Measurements from ENCODE around the gene ELF5.

ELF5 gene

DNA sequence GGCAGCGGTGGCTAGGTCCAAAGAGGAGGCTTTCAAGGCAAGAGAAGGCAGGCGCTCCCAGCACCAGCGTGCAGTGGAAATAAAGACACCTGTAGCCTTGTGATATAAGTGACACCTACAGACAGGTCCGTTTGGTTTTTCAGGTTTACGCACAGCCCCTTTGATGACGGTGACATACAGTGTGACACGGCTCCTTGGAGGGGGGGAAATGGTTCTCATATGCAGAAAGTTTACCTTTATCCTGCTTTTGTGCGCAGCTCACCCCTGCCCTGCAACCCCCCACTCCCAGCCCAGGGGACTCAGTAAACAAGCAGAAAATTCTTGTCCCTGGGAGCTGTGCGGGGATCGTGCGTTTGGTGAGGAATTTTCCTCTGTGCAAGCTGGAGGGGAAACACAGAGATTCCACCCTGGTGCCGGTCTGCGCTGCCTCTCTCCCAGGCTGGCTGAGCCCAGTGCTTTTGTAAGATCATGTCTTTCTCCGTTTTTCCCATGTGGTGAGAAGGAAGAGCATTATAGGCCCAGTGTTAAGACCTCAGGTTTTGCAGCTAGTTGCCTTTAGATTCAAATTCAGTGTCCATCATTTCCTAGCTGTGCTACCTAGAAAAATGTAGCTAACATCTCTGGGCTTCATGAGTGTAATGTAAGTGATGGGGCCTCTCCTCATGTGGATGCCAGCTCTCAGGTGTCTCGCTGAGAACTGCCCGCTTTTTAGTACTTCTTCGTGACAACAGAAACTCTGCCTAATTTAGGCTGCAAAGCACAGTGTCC lies at the start of gene ELF5:
Gene ELF5 (minus strand): TSS at position 113 of the 768 bp plus-strand sequence. CDS start 8,045 bp downstream, outside the sequence.
- DNase-seq: no peak

DNA sequence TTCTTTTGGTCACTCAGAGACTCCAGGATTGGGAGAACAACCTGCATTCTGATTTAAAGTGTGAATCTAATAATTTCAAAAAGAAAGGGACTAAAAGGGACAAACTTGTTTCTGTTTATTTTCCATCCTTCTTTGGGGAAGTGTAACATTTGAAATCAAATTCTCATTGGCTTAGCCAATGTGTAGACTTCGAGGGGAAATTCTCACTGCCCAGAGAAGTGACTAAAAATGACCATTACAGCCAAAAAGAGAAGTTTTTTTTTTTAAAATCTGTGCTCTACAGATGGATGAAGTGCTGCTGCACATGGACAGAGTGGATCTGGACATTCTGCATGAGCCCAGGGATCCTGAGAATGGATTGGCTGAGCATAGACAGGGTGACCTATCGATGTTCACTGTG lies 49.4 kb upstream of the ELF5 start:
- no peak for DNase-seq

DNA sequence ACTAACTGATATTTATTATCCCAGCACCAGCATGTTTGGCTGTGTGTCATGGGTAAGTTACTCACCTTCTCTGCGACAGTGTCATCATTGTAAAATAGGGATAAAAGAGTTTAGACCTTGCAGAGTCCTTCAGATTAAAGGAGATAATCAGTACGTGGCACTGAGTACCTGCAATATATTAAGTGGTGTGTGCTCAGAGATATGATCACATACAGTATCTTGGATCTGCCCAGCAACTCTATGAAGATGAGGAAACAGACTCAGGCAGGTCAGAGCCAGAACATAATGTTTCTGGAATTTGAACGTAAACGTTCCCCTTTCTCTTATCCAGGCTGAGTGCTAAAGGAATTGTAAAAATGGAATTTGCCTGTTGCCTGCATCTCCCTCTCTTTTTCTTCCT lies 46.9 kb upstream of the ELF5 start:
- DNase-seq: no peak

DNA sequence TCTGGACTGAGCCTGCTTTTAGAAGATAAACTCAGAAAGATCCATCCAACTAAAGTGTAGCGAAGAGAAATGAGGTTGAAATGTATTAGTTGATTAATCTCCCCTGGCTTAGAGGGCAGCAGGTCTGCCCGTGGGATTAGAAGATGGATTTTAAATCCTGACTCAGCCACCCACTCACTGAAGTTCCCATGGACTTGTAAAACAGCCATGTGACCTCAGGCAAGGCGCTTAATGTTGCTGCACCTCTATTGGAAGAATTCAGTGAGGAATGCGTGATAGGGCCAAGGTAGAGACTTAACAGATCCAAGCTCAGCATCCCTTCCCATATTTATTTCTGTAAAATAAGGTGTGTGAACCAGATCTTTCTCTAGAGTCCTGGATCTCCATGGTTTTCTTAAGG lies 45.1 kb upstream of the ELF5 start:
- no peak for DNase-seq

DNA sequence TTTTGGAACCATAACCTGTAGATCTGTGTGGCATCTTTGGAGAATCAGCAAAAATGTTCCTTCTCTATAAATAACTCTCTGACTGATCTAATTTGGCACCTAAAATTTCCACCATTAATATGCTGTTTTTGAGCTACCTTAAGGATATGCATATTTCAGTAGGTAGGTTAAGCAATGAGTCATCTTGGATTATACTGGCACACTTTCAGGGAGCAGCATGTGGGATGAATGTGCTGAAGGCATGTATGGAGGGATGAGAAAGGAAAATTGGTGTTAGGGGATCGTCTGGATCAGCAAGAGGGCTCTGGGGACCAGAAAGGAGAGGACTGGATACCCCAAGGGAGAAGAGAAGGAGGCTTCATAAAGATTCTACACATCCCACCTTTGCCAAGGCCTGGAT lies 44.6 kb upstream of the ELF5 start:
- DNase-seq: no peak

DNA sequence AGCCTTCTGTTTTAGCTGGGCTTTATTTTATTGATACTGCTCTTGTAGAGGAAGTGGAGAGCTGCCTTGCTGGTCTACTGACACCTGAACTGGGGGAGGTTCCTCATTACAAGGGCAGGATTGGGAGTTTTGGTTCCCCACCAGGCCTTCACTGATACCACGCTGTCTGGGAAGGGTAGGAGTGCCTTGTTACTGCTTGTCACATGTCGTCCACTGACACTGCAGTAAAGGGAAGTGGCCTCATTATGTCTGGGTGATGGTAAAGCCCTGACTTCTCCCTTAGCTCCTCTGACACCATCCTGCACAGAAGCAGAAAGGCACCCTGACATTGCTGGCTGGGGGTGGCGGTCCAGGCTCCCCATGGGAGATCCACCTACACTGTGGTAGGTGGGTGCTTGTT lies 38.7 kb upstream of the ELF5 start:
- no peak for DNase-seq

DNA sequence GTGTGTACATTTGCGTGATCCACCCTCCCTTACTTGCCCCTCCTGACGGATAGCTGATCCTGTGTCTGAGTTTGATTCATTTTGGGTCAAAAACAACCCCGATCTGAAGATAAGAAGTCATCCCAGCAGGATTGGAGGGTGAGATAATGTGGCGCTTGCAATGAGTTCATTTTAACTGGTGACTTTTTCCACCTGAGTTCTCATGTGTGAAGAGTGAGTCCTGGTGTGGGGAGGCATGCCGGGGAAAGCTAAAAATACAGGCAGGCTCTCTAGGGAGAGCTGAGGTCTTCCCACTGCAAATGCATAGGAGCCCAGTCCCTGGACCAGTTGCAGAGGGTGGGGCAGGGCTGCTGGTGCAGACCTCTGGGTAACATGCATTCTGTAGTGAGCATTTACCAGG lies 35.7 kb upstream of the ELF5 start:
- no peak for DNase-seq

DNA sequence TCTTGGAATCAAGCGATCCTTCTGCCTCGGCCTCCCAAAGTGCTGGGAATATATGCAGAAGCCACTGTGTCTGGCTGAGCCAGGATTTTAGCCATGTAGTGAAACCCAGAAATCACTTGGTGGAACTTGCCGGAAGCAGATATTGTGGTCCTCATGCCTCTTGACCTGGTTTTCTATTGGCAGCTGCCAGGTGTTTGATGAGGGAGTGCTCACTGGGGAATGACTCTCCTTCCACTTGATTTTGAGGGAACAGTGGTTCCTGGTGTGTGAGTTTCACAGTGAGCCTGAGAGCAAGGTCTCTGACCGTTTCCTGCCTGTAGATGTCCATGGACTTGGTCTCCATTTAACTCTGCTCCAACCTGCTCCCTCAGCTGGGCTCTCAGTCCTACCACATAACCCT lies 34.7 kb upstream of the ELF5 start:
- DNase-seq: no peak

DNA sequence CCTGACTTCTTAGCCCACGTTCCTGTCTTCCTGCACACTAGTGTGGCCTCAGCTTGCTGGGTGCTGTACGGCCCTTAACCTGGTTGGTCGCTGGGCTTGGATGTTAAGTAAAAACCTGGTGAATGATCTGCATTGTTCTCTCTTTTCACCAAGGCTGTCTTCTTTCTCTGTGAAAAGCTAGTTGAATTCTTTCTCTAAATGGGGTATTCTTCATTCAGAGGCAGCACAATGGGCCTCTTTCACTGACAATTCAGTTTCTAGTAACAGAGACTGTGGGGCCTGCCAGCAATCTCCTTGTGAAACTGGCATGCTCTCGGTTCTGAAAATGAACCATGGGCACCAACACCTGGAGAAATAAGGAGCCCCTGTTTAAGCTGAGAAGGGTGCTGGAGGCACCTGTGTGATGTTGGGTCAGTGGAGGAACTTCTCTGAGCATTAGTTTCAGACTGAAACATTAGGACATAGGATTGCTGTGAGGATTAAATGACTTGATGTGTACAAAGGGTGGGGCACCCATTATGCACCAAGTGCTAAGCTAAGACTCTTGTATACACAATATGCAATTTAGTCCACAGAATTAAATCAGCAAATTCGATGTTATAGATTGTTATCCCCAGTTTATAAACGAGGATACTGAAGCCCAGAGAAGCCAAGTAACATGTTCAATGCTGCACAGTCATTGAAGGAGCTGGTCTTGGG lies 33.1 kb upstream of the ELF5 start:
- no peak for DNase-seq

DNA sequence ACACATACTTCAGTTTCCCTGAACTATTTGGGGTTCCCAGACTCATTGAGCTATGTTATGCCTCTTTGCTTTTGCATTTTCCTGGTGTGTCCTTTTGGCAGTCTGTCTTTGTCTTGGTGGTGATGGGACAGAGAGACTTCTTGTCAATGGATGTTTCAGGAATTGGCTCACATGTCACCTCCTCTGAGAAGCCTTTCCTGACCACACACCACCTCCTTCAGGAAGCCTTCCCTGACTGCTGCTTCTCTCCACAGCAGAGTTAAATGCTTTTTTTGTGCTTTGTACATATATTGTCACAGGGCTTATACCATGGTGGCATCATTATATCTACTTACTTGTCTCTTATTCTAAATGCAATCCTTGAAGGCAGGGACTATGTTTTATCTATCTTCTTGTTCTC lies 28.5 kb upstream of the ELF5 start:
- DNase-seq: no peak

DNA sequence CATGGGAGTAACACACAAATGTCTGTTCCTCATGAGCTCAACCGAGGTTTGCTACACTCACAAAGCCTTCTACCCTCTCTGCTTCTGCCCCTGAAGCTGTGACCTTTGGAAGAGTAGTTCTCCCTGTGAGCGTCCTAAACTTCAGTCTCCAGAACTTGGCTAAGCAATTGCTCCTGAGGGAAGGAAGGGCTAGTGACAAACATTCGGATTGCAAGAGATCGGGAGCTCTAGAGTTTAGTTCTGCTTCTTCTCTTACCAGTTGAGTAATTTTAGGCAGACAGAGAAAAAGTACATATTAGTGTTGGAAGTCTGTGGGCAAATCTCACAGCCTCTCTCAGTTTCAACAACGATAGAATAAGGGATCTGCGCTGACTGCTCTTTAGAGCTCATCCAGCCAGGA lies 27.3 kb upstream of the ELF5 start:
- DNase-seq: no peak

DNA sequence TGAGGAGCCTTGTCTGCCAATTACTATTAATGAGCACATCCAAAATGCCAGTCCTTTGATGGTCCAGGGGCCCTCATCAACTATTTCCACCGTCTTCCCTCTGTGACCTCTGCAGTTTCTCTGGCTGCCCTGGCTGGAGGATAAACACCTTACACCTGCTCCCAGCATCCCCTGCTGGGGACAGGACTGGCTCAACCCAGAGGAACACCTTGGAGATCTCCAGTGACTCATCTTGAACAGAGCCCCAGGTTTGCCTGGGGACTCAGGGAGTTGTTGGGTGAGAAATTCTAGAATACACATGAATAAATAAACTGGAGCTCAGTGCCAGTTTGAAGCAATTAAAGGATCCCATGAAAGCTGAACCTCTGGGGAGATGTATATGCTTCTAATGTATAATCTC lies 24.0 kb upstream of the ELF5 start:
- no peak for DNase-seq

DNA sequence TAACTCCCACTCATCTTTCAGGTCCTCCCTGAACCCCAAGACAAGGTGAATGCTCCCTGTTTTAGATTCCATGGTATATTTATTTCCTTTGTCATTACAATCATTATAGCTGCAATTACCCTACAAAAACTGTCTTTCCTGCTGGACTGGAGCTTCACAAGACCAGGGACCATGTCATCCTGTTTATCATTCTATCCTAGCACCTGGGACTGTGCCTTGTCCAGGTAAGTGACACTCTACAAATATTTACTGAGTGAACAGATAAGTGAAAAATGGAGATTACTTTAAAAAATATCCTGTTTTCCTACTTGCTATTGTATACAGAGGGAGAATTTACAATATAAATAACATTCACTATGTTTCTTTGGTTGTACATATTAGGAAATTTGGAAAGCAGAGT lies 22.5 kb upstream of the ELF5 start:
- DNase-seq: no peak

DNA sequence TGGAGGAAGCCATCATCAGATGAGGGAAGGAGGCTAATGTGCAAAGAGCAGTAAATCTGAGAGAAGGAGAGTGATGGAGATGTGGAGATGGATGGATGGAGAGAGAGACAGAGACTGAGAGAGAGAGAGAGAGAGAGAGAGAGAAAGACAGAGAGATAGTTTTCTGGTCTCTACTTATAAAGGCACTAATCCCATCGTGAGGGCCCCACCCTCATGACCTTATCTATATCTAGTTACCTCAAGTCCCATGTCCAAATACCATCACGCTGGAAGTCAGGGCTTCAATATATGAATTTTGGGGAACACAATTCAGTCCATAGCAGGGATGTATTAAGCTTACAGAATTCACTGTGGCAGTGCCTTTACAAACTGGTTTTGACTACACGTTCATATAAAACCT lies 21.2 kb upstream of the ELF5 start:
- no peak for DNase-seq

DNA sequence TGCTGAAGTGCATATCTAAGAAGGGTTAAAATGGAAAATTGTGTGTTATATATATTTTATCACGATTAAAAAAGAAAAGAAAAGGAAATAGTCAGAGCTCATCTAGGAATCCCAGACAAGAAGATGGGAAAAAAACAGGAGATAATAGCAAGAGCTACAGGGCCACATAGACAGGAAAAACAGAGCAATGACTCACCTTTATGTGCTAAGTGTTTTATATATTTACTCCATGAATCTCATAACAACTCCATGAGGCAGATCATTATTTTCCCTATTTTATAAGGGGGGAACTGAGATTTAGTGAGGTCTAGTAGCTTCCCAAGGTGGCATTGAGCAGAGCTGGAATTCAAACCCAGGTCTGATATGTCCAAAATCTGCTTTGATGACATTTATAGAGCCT lies 18.1 kb upstream of the ELF5 start:
- DNase-seq: no peak

DNA sequence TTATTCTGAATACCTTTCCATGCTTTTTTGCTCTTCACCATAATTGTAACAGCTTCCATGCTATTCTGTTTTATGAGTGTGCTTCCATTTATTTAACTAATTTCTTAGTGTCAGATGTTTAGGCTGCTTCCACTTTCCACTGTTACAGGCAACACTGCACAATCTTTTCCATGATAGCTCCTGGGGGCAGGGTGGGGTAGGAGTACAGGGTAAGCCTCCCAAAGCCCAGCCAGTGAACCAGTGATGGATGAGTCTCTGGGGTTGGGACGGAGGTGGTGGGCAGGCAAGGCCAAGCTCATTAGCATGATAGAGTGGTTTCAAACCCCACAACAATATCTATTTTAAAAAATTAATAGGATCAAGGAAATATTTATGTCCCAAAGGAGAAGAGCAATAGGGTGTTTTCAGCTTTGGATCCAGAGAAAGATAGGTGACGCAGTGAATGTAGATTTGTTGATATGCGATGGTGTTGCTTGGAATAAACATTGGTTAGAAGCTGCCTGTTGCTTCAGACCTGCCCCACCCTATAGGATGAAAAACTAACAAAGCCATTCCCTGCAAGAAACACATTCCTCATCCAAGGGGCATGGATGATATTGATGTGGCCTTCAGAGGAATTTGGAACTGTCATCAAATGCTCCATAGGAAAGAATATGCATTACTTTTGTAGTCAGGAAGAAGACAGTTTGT lies 17.1 kb upstream of the ELF5 start:
- DNase-seq: no peak

DNA sequence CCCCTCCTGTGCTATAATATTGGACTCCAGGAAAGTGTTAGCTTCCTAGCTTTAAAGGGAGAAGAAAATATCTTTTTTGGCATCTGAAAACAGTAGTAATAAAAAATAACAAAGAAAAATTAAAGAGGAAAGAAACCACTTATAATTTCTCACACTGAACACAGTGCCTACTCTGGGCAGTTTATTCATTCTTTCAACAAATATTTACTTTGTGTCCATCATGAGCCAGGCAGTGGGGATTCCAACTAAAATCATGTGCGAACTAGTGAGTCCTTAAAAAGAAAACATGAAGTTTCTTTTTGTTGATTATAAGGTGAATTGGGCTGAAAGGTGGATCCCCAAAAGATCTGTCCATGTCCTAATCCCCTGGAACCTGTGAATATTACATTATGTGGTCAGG lies 16.0 kb upstream of the ELF5 start:
- no peak for DNase-seq

DNA sequence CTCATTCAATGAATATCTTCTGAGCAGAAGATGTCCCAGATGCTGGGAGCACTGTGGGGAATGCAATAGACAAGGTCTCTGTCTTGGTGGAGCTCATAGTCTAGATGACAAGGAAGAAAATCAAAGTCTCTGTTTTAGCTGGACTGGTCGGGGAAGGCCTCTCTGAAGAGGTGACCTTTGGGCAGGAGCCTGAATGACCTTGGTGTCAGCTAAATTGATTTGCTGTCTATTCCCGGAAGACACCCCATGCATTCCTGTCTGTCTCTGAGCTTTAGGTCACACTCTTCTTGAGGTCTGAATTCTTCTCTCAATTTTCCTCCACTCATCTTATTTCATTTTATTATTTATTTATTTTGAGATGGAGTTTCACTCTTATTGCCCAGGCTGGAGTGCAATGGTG lies 14.5 kb upstream of the ELF5 start:
- no peak for DNase-seq

DNA sequence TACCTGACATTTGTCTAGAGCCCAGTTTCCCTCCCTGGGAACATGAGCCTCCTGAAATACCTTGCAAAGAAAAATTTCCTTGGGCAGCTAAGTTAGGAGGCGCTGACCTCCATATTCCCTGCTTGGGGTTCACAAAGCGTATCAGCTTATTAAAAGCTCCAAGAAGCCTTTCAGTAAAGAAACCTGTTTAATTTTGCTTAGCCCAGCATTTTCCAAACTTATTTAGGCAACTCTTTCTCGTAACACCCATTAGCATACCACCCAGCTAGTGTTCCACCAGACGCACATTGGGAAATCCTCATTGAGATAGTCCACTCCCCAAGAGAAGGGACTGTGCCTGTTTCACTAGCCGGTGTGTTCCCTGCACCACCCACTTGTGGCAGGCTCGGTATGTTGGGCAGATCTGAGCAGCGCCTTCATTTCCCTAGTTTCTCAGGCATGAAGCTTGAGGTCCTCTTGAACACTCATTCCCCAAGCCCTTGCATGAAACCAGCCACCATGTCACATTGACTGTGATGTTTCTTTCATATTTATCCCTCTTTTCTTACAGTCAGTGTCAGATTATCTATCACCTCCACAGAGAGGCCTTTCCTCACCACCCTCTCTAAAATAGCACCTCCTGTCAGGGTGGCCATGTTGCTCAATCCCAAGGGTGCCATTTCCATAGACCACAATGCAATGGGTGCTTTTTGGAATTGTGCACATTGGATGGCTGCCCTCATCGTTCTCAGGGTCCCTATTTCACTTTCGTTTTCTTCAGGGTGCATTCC lies 12.5 kb upstream of the ELF5 start:
- DNase-seq: no peak

DNA sequence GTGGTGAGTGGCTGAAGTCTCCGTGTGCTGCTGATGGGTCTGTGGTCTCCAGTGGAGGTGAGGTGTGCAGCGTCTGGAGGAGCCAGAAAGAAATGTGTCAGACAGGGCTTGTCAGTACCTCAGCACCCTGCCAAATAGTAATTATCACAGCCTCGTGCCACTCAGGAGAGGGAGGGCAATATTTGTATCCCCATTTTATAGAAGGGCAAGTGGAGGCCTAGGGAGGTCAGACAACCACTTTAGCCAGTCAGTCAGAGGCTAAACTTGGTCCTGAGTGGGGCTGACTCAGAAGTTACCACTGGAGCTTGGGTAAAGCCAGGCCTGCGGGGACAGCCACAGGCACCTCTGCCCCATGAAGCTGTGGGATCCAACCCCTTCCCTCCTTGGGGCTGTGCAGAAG lies 11.5 kb upstream of the ELF5 start:
- DNase-seq: no peak

DNA sequence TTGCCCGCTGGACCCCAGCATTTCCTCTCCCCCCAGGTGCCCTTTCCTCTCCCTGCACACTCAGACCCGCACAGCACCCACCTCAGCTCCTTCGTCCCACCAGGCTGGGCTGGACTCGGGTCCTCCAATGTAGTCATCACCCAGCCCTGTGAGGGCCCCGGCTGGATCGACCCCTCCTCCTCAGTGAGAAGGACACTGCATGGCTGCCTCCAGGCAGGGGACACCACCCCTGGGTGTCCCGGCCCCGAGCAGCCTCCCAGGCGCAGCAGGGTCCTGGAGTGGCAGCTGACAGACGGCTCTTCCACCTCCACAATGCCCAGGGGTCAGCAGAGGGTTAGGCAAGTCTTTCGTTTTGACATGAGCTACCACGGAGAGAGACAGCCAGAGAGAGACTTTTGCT lies 11.1 kb upstream of the ELF5 start:
- DNase-seq: no peak

DNA sequence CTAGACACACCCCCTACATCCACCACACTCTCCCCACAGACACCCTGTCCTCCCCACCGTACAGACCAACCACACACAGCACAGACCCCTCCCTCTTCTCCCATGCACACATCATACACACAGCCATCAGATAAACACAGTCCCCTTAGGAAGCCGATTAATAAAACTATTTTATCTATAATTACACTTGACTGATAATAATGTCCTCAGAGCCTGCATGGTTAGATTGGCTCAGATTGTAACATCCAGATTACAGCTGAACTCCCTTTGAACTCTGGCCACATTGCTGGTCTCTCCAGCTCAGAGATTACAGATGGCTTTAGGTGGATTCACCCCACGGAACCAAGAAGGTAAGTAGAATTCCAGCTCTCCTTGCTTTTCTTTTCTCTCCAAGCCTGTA lies 9.5 kb upstream of the ELF5 start:
- no peak for DNase-seq

DNA sequence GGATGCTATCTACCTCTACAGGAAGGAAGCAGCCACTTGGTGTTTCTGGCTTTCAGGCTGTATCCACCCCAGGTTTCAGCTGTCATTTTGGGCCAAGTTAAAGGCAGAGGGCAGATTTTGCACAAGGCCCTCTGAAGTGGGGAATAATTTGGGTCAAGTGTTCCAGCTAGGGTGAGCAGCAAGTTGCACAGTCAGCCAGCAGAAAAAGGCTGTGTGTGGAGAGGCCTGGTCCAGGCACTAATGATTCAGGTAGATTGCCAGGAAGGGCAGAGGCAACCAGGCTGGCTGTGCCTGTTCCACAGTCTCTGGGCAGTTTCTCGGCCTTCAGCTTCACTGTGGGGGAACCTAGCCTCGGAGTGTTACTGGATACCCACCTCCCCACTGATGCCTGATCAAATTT lies 8.6 kb upstream of the ELF5 start:
- no peak for DNase-seq

DNA sequence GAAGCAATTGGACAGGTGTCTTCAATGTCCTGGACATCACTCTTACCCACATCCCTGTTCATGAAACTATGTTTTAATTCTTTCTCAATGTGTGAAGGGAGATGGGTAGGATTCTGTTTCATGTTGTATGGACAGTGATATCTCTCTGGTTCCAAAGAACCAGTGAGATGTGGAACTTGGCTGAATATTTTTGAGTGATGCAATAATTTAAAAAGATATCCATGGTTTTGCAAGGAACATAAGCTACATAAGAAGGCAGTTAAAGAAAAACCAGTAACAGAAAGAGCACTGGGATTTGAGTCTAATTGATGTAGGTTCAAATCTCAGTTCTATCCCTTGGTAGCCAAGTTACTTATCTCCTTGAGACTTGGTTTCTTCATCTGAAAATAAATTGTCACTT lies 7.7 kb upstream of the ELF5 start:
- no peak for DNase-seq

All from NCI-H345 (cell line).